ENCODE results near the gene EPHA7.

The EPHA7 gene

DNA sequence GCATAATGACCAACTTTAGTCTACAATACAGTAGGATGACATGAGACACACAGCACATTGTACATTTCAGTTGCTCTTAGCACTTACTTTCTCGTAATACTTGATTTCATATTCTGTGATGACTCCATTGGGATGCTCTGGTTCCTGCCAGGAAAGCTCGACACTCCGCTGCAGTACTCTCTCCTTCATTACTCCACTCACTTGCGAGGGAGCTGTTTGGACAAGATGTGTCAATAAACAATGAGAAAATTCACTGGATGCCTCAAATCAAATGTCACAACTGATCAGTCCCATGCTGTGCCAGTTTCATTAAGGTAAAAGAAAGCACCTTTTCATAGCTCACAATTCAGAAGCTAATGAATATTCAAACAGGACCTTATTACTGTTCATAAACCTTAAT lies 147.1 kb downstream of the EPHA7 start:
- H3K36me3 ChIP-seq (ENCODE audit: control insufficient read depth in 2 of 2, insufficient read depth in 1 of 2, low read length in 2 of 2): peaks cover 0 to 5% of the 10 kb centered on the region in 2 experiments; a peak in 1 of 3 replicates
- TF ChIP-seq TRIM28 (IDR thresholded peaks at IDR 0.05; ENCODE audit: borderline replicate concordance, low read length): no peak
- TF ChIP-seq ZBTB17 (tag by site-specific recombination; IDR thresholded peaks at IDR 0.05): peak; percentile 58
- POLR2A ChIA-PET: interaction anchor here (0.9 kb wide), 1 partner anchor 147 kb away, joined by 3 read pairs; the partner anchor contains the start of gene EPHA7
- peaks cover 11% of the 10 kb centered on the region for H3K4me1 ChIP-seq (ENCODE audit: control insufficient read depth, insufficient read depth, low read length)
- H3K4me3 ChIP-seq (ENCODE audit: low read depth, low read length): no peak overlapping the region
- CTCF ChIA-PET: no interaction called here
- no peaks in the 10 kb centered on the region for H3K9me3 ChIP-seq (ENCODE audit: control insufficient read depth, insufficient read depth, low read depth, low read length)
- H3K27ac ChIP-seq (ENCODE audit: extremely low read depth, low read depth, low read length): no peak overlapping the region

DNA sequence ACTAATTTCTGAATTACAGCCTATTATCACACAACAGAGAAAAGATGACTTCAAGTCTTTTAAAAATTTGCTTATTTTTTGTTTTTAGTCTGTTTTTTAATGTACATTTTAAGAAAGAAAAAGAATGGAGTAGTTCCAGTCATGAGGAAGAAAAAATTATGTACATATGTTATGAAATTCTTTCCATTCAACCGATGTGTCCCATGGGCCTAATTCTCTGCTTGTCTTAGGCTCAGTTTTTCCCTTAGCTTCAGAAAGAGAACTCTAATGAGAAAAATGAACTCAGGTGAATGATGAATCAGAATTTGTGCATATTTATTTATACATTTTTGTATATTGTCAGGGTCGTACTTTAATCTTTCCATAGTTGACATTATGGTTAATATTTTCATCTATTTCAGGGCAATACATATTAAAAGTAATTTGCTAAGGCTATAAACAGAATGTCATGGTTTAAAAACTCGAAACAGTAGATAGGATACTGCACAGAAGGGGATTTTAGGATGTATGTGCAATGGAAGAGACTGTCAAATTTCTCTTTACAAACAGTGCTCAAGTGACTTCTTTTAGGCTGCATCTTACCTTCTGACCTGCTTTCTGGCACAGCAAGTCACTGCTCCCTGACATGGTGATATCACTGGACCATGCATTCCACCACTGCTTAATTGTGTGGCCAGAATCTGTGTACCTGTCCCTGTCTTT lies 153.1 kb downstream of the EPHA7 start:
- Histone ChIP-seq H3K4me1 (ENCODE audit: control insufficient read depth, insufficient read depth, low read length) (peaks cover 8% of the 10 kb centered on the region; the same call in 1 of the 2 replicates), H3K4me3 (ENCODE audit: low read depth, low read length) (no peak overlapping the region), H3K9me3 (ENCODE audit: control insufficient read depth, insufficient read depth, low read depth, low read length) (no peaks in the 10 kb centered on the region), H3K36me3 (ENCODE audit: control insufficient read depth in 2 of 2, insufficient read depth in 1 of 2, low read length in 2 of 2) (peaks cover 0 to 5% of the 10 kb centered on the region in 2 experiments; a peak in 2 of 3 replicates), H3K27ac (ENCODE audit: extremely low read depth, low read depth, low read length) (no peak overlapping the region)
- TF ChIP-seq MZF1 (tag by site-specific recombination; IDR thresholded peaks at IDR 0.05; ENCODE audit: borderline replicate concordance) (peak; percentile 99), ZNF266 (tag by site-specific recombination; IDR thresholded peaks at IDR 0.05; ENCODE audit: low read depth) (no peak)
- POLR2A ChIA-PET: no interaction called here
- CTCF ChIA-PET: no interaction called here

DNA sequence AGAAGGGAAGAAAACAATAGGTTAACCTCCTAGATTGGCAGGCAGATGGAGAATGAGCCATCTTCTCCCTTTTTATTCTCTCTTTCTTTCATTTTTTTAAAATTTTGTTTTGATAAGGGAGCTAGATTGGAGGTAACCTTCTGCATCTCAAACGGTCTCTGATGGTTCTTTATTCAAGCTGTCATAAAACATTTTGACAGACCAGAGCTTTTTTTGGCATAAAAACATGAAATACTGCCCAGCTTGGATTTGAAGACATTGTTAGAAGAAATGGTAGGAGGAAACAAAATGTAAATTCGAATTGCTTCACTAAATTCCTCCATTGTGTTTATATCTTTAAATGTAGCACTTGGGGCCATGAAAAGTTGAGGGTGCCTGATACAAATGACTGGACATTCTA lies 158.5 kb downstream of the EPHA7 start:
- Histone ChIP-seq H3K4me1 (ENCODE audit: control insufficient read depth, insufficient read depth, low read length) (peaks cover 1% of the 10 kb centered on the region; the same call in 1 of the 2 replicates), H3K36me3 (ENCODE audit: control insufficient read depth in 2 of 2, insufficient read depth in 1 of 2, low read length in 2 of 2) (peaks cover 2 to 10% of the 10 kb centered on the region in 2 experiments; a peak in 2 of 3 replicates), H3K4me3 (ENCODE audit: low read depth, low read length) (no peak overlapping the region), H3K9me3 (ENCODE audit: control insufficient read depth, insufficient read depth, low read depth, low read length) (no peaks in the 10 kb centered on the region), H3K27ac (ENCODE audit: extremely low read depth, low read depth, low read length) (no peak overlapping the region)
- ChIA-PET POLR2A (no interaction called here), CTCF (interaction anchor here (0.6 kb wide), 1 partner anchor 1041 kb away, joined by 4 read pairs; no protein-coding TSS in a partner anchor)
- TF ChIP-seq ZNF660 (tag by site-specific recombination; IDR thresholded peaks at IDR 0.05) (no peak), ZNF791 (tag by site-specific recombination; IDR thresholded peaks at IDR 0.05) (no peak), ZNF184 (tag by site-specific recombination; IDR thresholded peaks at IDR 0.05) (no peak), ZNF239 (tag by site-specific recombination; IDR thresholded peaks at IDR 0.05) (no peak), ZNF664 (tag by site-specific recombination; IDR thresholded peaks at IDR 0.05) (no peak), TRIM28 (IDR thresholded peaks at IDR 0.05; ENCODE audit: borderline replicate concordance, low read length) (no peak), ZNF354C (tag by site-specific recombination; IDR thresholded peaks at IDR 0.05; ENCODE audit: borderline replicate concordance, low read depth) (no peak), ZNF707 (tag by site-specific recombination; IDR thresholded peaks at IDR 0.05) (no peak), ZNF843 (tag by site-specific recombination; IDR thresholded peaks at IDR 0.05) (no peak), ZNF670 (tag by site-specific recombination; IDR thresholded peaks at IDR 0.05; ENCODE audit: low read depth) (no peak), ZNF830 (tag by site-specific recombination; IDR thresholded peaks at IDR 0.05; ENCODE audit: low read depth) (no peak), ZNF416 (tag by site-specific recombination; IDR thresholded peaks at IDR 0.05) (no peak), MYNN (tag by site-specific recombination; IDR thresholded peaks at IDR 0.05; ENCODE audit: borderline replicate concordance) (no peak), ZNF132 (tag by site-specific recombination; IDR thresholded peaks at IDR 0.05; ENCODE audit: borderline replicate concordance) (no peak), ZNF776 (tag by site-specific recombination; IDR thresholded peaks at IDR 0.05; ENCODE audit: borderline replicate concordance) (no peak), ZNF514 (tag by site-specific recombination; IDR thresholded peaks at IDR 0.05) (no peak)
- TF ChIP-seq, protein P1, sequence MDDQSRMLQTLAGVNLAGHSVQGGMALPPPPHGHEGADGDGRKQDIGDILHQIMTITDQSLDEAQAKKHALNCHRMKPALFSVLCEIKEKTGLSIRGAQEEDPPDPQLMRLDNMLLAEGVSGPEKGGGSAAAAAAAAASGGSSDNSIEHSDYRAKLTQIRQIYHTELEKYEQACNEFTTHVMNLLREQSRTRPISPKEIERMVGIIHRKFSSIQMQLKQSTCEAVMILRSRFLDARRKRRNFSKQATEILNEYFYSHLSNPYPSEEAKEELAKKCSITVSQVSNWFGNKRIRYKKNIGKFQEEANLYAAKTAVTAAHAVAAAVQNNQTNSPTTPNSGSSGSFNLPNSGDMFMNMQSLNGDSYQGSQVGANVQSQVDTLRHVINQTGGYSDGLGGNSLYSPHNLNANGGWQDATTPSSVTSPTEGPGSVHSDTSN (CRISPR knock-in tag; IDR thresholded peaks at IDR 0.05): no peak
- TF ChIP-seq, protein P2, sequence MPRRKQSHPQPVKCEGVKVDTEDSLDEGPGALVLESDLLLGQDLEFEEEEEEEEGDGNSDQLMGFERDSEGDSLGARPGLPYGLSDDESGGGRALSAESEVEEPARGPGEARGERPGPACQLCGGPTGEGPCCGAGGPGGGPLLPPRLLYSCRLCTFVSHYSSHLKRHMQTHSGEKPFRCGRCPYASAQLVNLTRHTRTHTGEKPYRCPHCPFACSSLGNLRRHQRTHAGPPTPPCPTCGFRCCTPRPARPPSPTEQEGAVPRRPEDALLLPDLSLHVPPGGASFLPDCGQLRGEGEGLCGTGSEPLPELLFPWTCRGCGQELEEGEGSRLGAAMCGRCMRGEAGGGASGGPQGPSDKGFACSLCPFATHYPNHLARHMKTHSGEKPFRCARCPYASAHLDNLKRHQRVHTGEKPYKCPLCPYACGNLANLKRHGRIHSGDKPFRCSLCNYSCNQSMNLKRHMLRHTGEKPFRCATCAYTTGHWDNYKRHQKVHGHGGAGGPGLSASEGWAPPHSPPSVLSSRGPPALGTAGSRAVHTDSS (tag by site-specific recombination; IDR thresholded peaks at IDR 0.05): no peak
- TF ChIP-seq, protein P3, sequence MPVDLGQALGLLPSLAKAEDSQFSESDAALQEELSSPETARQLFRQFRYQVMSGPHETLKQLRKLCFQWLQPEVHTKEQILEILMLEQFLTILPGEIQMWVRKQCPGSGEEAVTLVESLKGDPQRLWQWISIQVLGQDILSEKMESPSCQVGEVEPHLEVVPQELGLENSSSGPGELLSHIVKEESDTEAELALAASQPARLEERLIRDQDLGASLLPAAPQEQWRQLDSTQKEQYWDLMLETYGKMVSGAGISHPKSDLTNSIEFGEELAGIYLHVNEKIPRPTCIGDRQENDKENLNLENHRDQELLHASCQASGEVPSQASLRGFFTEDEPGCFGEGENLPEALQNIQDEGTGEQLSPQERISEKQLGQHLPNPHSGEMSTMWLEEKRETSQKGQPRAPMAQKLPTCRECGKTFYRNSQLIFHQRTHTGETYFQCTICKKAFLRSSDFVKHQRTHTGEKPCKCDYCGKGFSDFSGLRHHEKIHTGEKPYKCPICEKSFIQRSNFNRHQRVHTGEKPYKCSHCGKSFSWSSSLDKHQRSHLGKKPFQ (tag by site-specific recombination; IDR thresholded peaks at IDR 0.05): no peak
- TF ChIP-seq, protein P4, sequence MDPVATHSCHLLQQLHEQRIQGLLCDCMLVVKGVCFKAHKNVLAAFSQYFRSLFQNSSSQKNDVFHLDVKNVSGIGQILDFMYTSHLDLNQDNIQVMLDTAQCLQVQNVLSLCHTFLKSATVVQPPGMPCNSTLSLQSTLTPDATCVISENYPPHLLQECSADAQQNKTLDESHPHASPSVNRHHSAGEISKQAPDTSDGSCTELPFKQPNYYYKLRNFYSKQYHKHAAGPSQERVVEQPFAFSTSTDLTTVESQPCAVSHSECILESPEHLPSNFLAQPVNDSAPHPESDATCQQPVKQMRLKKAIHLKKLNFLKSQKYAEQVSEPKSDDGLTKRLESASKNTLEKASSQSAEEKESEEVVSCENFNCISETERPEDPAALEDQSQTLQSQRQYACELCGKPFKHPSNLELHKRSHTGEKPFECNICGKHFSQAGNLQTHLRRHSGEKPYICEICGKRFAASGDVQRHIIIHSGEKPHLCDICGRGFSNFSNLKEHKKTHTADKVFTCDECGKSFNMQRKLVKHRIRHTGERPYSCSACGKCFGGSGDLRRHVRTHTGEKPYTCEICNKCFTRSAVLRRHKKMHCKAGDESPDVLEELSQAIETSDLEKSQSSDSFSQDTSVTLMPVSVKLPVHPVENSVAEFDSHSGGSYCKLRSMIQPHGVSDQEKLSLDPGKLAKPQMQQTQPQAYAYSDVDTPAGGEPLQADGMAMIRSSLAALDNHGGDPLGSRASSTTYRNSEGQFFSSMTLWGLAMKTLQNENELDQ (tag by site-specific recombination; IDR thresholded peaks at IDR 0.05; ENCODE audit: low read depth): no peak
